ENCODE data around the gene CAVIN4.

DNA sequence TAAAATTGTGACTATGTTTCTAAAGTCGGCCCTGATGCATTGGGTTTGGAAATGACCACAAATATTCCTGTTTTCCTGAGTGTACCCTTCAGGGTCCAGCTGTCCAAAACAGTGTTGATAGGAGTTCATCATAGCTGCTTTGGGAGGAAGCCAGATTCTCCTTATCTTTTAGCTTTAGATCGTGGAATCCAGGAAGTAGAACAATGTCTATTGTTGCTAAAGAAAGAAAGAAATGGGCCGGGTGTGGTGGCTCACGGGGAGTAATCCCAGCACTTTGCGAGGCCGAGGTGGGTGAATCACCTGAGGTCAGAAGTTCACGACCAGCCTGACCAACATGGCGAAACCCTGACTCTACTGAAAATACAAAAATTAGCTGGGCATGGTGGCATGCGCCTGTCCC, 9.5 kb downstream of the CAVIN4 start:
- TF ChIP-seq CTCF (conservative IDR thresholded peaks at IDR 0.05; ENCODE audit: low read length) = no peak
- TF ChIP-seq EZH2phosphoT487 (IDR thresholded peaks at IDR 0.05; ENCODE audit: borderline replicate concordance) = no peak

Data from Loucy (cell line).